ENCODE results near the gene FUBP3.
"Not testable (repeated sequence)": the region's sequence is repeated elsewhere in the genome, so short reads cannot be mapped to it uniquely, and the experiment has no call there.

FUBP3 gene

DNA sequence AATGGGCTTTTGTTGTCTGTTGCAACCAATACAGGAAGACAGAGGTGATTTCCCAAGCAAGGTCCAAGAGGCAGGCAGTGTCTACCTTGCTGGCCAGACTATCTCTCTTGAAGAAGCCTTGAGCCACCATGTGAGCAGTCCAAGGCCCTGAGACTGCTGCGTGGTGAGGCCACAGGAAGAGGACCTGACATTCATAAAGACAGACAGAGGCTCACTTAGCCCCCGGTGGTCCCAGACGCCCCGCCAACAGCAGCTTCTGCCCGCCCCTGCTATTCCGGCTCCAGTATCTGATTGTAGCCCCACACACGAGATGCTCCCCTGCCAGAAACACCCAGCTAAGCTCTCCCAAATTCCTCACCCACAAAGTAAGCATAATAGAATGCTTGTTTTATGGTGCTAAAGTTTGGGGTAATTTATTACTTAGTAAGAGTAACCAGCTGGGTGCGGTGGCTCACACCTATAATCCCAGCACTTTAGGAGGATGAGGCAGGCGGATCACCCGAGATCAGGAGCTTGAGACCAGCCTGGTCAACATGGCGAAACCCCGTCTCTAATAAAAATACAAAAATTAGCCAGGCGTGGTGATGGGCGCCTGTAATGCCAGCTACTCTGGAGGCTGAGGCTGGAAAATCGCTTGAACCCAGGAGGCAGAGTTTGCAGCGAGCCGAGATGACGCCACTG lies 22.8 kb upstream of the FUBP3 start:
- DNase-seq: no peak

DNA sequence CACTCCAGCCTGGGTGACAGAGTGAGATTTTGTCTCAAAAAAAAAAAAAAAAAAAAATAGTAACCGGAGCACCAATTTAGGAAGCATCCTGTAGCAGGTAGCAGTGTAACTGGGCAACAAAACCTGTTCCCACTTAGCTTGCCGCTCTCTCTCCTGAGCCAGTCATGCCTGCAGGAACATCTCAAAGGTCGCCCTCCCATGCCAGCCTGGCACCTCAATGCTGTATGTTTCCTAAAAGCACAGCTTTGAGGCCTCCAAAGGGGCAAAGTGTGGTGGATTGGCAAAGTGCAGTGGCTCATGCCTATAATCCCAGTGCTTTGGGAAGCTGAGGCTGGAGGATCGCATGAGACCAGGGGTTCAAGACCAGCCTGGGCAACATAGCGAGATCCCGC lies 22.3 kb upstream of the FUBP3 start:
- no peak for DNase-seq

DNA sequence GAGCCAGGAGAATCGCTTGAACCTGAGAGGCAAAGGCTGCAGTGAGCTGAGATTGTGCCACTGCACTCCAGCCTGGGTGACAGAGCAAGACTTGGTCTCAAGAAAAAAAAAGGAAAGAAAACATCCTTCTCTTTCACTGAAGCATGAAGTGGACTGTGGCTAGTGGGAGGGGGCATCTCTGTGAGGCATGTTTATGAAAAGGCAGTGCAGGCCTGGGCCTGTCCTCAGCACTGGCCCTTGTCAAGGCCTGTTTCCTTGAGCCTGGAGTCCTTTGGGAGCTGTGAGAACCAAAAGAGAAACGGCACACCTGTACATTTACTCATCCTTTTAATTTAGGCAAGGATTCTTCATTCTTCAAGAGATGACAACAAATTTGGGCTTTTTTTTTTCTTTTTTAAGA lies 18.3 kb upstream of the FUBP3 start:
- no peak for DNase-seq

DNA sequence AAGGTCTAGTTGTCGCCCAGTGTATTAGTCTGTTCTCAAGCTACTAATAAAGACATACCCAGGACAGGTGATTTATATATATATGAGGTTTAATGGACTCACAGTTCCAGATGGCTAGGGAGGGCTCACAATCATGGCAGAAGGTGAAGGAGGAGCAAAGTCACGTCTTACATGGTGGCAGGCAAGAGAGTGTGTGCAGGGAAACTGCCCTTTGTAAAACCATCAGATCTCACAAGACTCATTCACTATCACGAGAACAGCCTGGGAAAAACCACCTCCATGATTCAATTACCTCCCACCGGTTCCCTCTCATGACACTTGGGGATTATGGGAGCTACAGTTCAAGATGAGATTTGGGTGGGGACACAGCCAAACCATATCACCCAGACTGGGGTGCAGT lies 16.9 kb upstream of the FUBP3 start:
- DNase-seq: not testable (repeated sequence)

DNA sequence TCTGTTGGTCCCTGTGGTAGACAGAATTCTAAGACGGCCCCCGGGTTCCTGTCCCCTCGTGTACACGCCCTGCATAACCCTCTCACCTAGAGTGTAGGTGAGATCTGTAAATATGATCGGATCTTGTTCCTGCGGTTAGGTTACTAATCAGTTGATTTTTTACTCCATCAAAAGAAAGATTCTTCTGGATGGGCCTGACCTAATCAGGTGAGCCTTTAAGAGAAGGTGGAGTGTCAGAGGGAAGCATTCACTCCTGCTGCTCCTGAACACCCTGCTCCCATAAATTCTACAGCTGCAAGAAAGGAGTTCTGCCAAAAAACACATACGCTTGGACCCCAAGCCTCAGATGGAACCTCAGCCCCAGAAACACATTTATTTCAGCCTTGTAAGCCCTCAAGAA lies 15.6 kb upstream of the FUBP3 start:
- DNase-seq: no peak

DNA sequence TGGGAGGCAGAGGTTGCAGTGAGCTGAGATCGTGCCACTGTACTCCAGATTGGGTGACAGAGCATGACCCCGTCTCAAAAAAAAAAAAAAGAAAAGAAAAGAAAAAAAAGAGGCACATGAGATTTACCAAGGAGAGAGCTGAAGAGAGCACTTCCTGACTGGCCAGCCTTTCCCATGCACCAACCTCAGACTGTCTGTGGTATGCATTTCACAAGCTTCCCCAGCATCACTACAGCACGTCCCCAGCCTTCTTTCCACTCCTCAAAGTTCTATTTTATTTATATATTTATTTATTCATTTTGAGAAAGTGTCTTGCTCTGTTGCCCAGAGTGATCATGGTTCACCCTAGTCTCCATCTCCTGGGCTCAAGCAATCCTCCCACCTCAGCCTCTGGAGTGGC lies 13.6 kb upstream of the FUBP3 start:
- no peak for DNase-seq

DNA sequence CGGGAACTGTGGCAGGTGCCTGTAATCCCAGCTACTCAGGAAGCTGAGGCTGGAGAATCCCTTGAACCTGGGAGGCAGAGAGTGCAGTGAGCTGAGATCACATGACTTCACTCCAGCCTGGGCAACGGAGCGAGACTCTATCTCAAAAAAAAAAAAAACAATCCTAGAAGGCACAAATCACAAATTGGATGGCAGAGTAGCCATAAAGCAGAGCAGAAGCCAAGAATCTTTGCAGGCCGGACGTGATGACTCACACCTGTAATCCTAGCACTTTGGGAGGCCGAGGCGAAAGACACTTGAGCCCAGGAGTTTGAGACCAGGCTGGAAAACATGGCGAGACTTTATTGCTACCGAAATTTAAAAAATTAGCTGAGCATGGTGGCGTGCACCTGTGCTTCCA lies 9.2 kb upstream of the FUBP3 start:
- no peak for DNase-seq

DNA sequence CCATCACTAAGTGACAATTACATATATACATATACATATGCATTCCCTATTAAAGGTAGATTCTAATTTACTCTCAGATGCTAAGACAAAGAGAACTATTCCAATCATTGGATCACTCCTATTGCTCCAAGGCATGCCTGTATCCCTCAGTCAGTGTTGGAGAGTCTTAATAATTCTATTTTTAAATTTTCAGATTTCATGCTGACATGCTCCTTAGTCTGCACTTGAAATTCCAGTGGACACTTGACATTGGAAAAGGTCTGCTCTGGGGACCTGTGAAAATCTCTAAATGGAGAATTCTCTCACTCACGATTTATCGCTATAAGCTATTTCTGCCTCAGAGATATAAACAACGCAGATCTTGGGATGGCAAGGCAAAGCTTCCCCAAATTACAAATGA lies 3.9 kb upstream of the FUBP3 start:
- no peak for DNase-seq

DNA sequence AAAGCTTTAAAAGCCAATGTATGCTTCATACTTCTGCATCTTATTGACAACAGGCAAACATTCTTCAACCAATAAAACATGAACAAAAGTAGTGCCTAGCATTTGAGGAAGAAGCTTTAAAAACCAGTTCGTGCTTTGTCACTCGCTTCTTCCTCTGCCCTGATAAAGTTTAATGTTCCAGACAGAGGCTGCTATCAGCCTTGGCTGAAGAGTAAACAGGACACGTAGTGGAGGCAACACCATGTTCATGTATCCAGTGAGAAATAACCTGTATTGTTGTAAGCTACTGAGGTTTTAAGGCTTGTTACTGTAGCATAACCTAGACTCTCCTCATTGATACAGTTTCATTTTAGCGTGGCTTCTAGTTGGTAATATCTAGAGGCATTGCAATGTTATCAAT lies 3.2 kb upstream of the FUBP3 start:
- no peak for DNase-seq

DNA sequence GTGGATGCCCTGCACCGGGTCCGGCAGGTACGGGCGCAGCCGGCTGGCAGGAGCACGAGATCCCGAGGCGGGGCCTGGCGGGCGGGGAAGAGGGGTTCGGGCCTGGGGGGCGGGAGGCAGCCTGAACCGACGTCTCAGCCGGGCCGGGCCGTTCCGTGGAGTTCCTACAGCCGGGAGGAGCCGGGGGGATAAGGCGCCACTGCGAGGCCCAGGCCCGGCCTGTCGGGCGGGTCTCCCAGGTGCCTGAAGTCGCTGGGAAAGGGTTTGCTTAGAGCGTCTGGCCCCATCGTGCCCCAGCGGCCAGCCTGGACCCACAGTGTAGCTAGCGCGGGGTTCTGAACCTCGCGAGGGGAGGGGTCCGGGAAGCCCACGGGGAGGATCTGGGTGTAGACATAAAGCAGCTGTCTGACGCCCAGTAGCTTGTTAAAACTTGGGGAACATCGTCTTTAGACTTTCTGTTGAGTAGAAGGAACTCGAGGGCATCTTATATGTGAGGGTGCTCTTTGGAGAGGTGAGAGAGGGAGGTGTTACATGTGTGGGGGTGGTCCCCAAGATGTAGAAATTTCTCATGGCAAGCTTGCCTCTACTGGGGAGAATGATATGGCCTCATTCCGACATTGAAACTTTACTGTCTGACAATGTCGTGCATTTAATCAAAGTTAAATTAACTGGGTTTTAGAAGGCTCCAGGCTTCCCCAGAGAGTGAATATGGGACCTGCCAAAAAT lies 524 bp downstream of the FUBP3 start:
- no peak for DNase-seq

DNA sequence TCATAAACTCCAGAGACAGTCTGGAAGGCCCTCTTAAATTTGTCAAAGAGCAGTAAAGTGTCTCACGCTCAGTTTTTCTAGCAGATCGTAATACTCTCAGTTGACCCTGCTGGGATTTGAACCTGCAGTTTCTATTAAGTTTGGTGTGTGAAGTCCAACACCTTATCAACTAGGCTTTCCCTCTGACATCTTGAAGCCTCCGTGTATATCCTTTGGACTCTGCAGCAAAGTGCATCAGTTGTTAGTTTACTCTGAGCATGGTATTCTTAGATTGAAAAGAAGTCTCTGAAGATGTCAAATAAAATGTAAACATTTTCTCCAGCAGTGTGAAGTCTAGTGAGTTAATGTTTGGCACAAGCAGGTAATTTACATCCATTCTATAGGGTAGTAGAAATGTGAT lies 2.4 kb downstream of the FUBP3 start:
- no peak for DNase-seq

DNA sequence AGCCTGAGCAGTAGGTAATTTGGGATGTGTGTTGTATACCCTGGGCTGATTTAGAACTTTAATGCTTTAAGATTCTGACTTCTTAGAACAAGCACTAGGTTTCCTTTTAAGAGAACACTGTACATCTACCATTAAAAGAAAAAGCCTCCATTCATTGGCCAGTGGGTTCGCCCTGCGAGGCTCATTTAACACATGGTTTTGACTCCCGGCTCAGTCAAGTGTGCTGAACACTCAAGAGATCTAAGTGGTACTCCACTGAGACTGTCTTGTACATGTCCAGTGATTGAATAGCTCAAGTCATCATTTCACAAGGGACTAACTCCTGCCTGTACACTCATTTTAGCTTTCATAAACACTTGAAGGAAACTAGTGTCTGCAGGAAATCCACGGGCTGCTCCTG lies 3.9 kb downstream of the FUBP3 start:
- no peak for DNase-seq

DNA sequence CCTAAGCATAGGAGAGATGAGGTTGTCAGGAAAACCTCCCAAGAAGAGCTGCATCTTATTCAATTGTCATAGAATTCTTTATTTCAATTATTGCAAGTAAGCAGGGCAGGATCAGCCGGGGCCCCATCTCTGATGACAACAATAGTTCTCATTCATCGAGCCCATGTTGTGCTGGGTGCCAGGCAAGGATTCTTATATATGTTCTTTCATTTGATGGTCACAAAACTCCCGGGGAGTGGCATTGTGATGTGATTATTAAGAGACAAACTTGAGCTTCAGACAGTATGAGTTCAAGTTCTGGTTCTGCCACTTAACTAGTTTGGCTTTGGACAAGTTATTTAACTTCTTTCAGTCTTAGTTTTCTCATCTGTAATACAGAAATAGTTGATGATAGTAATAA lies 8.5 kb downstream of the FUBP3 start:
- DNase-seq: no peak

DNA sequence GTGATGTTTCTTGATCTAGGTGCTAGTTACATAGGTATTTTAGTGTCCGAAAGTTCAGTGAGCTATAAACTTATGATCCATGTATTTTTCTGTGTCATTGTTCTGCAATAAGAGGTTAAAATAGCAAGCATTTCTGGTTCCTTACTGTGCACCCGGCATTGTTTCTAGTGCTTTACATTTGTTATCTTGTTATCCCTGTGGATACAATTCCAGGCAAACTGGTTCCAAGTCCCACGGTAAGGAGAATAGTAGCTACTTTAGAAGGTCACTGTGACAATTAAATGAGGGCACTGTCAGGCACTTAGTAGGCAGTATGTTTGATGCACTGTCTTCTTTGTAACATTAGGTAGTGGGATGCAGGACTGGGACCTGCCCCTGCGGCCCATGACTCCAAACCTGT lies 9.0 kb downstream of the FUBP3 start:
- no peak for DNase-seq

DNA sequence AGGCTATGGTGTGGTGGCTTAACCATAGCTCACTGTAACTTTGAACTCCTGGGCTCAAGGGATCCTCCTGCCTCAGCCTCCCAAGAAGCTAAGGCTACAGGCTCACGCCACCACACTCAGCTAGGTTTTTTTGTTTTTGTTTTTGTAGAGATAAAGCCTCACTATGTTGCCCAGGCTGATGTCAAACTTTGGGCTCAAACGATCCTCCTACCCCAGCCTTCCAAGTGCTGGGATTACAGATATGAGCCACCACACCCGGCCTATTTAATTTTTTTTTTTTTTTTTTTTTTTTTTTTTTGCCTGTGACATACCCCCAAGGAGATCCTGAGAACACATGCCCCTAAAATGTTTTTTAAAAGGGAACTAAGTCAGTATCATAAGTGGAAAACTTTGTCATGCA lies 10.4 kb downstream of the FUBP3 start:
- DNase-seq: no peak

DNA sequence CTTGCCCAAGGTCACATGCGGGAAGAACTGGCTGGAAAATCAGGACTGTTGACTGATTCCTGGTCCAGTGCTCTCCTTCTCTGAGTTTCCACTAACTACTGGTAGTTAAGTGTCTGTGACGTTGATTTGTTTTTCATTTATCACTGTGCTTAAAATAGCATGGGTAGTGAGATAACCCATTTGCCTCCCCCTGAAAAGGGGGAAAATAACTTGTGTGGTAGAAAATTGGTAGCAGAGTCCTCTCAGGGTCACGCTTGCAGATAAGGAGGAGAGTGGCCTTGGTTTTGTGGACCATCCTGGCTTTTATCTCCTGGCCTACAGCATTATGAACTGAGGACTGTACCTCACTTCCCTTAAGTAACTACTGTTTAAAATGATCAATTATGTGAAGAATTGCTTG lies 10.9 kb downstream of the FUBP3 start:
- DNase-seq: no peak

DNA sequence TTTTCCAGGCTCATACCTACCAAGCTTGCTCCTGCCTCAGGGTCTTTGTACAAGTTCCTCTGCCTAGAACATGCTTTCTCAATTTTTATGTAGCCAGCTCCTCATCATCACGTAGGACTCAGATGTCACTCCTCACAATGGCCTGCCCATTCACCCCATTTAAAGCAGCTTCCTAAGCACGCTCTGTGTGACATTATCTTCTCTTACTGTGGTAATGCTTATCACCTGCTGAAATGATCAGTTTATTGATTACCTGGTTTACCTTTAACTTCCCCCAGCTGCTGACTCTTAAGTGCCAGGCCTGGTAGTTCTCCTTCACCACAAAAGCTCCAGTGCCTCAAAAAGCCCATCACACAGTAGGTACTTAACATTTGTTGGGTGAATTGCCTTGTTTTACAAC lies 13.6 kb downstream of the FUBP3 start:
- no peak for DNase-seq

DNA sequence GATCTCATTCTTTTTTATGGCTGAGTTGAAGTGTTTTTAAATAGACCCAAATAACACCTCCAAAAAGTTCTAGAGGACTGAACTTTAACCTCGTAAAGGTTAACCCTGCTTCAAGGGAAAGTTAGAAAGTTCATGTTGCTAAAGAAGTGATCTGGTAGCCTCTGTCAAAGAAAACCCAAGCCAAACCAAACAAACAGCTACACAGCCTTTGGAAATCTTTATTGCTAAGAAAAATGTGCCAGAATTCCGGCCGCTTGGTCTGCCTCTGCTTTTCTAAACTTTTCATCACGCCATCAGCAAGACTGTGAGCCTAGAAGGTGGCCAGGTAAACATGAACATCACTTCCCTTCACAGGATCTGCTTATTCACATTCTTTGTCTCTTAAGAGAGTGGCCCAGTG lies 17.9 kb downstream of the FUBP3 start:
- no peak for DNase-seq

DNA sequence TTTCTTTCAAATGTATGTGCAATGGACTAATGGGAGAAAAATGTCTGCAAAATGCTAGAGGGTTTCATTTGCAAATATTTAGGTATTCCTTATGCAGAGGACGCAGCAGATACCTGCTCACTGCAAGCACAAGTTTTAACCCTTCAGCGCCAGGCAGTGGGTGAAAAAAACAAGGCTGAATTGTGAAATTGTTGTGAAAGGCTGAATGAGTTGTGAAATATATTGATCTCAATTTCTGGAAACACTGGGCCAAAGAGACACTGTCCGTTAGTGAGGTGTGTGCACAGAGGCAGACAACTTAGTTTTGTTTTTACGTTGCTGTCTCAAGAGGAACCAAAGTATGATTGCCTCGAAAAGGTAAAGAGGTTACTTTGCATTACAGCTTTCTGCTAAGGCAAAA lies 18.8 kb downstream of the FUBP3 start:
- DNase-seq: no peak

DNA sequence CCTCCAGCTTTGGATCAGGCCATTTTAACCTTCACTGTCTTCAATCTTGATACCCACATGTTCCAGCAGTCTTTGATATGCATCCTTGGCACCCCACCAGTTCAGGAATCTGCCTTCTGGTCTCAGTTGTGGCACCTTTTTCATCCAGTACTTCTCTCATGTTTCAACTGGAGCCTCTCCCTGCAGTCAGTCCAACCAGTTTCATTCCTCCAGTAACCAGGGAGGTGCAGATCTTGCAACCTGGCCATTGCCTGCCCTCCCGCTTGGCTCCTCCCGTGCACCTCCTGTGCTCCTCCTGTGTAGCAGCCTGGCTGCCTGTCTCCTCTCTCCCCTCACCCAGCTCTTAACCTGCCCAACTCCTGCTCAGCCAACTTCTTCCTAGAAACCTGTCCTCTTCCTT lies 20.2 kb downstream of the FUBP3 start:
- no peak for DNase-seq

DNA sequence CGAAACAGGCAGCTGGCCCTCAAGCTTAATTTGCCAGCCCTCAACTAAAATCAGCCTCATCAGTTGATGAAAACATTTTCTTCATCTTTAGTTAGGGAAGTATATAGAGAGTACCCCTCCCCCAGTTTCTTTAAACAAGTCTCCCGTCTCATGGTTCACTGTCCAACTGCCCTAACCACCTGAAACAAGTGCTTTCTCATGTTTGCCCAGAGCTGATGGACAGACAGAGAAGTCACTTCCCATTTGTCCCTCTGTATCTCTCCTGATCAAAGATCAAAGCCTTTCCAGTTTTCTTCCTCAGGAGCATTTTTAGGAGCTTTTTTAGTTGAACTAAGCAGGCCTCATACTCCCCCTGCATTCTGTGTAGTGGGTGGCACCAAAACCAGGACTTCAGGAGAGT lies 21.7 kb downstream of the FUBP3 start:
- no peak for DNase-seq

DNA sequence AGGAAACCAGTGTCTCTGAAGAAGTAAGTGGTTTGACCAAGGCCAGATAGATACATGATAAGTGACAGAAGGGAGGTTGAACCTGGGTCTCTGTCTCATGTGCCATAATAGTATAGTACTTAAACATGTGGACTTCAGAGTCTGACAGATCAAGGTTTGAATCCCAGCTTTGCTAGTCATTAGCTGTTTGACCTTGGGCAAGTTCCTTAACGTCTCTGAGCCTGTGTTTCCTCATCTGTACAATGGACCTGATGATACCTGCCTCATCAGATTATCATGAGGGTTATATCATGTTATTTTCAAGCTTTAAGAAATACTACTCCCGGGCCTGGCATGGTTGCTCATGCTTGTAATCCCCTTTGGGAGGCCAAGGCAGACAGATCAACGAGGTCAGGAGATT lies 24.9 kb downstream of the FUBP3 start:
- no peak for DNase-seq

DNA sequence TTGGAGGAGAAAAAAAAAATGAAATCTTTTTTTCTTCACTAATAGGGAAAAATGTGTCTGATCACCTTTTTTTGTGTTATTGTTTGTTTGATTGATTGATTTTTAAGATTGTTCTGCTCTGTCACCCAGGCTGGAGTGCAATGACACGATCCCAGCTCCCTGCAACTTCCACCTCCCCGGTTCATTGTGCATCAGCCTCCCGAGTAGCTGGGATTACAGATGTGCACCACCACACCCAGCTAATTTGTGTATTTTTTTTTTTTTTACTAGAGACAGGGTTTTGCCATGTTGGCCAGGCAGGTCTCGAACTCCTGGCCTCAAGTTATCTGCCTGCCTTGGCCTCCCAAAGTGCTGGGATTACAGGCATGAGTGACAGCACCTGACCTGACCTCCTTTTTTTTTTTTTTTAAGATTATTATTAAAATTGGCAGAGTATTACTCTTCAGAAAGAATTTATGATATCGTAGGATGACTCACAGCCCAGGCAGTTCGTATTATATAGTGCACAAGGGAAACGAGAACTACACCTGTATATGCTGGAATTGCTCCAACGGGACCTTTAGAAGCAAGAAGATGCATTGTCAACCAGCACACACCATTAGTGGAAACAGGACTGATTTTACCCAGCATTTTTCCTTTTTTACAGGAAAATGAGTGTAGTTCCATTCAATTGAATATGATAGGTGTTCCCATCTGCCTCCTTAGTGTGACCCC lies 27.7 kb downstream of the FUBP3 start:
- DNase-seq: no peak

DNA sequence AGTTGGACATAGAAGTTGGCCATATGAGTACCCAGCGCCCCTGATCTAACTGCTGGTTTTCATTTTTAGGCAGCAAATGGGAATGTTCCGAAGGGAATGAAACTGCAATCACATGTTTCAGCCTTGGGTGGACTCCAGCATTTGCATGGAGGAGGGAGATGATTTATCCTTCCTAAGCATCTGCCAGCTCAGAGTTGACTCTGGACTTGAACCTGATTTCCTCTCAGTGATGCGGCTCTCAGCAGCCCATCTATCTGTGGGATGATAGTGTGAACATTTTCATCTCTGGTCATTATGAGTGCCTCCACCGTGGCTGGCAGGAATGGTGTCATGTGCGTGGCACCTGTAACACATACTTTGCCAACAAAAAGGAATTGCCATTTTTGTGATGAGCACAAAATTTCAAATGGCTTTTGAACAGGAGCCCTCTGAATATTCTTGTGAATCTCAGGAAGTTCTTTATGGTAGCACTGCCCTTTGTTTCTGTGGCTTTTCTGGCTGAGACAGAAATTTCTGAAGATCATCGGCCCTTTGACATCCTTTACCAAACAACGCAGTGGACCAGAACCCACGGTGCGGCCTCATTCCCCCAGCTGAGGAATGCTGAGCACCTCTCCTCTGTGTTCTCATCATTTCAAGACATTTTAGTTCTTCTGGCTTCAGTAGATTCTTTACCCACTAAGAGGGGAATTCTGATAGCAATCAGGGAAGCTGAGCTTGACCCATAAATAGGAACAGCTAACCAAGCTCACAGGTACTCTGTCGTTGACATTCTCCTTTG lies 28.5 kb downstream of the FUBP3 start:
- no peak for DNase-seq
